ENCODE results near the gene NAT9. TPM values are rescaled to one million over a fixed set of nuclear protein-coding genes. Genes with fewer than 3 reads are reported as not detected.
A peak's percentile ranks its signal among the peaks of the same experiment; 100 is the strongest.

The NAT9 gene
- total RNA-seq, 4 donors from 2014 or later: 18.3 to 34.4 (median 27.6) TPM

DNA sequence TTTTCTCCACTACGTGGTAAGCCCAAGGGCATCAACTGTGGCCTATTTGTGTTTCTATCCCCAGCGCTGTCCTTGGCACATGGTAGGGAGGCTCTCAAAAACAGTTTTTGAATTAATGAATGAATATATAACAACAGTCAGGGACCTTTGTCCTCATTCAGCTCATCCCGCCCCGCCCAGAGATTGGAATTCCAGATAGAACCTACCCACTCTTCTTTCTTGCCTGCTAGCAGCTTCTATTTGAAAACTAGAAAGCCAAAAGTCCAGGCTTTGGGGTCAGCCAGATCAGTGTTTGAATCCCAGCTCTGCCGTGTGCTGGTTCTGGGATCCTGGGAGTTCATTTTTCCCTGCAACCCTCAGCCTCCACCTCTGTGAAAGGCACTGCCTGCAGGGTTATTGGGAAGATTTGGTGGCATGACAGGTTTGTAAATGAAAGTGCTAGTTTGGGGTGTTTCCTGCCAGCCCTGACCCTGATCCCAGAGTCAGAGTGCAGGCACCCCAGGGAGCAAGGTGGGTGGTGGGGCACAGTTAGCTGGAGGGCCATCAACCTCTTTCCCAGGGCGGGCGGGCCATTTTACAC is 23.2 kb downstream of the NAT9 start:
- WGBS, 2 donors (ENCODE audit: low coverage in 1 of 2): 94% methylated on average over 7 of the region's 7 CpGs; no CpG with 5 or more reads in 1 of the 2 donors
- intact Hi-C loops (cut with DNase I; ENCODE audit: low total_unique reads): no loop called here
- Histone ChIP-seq H3K27ac (peak overlapping the region; percentile 5 to 93 (median 44)), H3K4me1 (peaks cover 17 to 60% (median 42%) of the 10 kb centered on the region in 4 donors), H3K36me3 (no peaks in the 10 kb centered on the region), H3K27me3 (no peaks in the 10 kb centered on the region), H3K9me3 (no peaks in the 10 kb centered on the region), H3K4me3 (no peak overlapping the region)
- in situ Hi-C loops (cut with MboI; ENCODE audit: low pct_ligation_motif_present in 1 of 4, low pct_unique_long_range_greater_than_20kb in 1 of 4, low sequenced_read_pairs in 3 of 4): no loop called here
- TF ChIP-seq POLR2AphosphoS5 (IDR thresholded peaks at IDR 0.05) (no peak), EP300 (IDR thresholded peaks at IDR 0.05; ENCODE audit: low read depth) (no peak), POLR2A (IDR thresholded peaks at IDR 0.05) (no peak)
- TF ChIP-seq, protein P1, sequence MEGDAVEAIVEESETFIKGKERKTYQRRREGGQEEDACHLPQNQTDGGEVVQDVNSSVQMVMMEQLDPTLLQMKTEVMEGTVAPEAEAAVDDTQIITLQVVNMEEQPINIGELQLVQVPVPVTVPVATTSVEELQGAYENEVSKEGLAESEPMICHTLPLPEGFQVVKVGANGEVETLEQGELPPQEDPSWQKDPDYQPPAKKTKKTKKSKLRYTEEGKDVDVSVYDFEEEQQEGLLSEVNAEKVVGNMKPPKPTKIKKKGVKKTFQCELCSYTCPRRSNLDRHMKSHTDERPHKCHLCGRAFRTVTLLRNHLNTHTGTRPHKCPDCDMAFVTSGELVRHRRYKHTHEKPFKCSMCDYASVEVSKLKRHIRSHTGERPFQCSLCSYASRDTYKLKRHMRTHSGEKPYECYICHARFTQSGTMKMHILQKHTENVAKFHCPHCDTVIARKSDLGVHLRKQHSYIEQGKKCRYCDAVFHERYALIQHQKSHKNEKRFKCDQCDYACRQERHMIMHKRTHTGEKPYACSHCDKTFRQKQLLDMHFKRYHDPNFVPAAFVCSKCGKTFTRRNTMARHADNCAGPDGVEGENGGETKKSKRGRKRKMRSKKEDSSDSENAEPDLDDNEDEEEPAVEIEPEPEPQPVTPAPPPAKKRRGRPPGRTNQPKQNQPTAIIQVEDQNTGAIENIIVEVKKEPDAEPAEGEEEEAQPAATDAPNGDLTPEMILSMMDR (IDR thresholded peaks at IDR 0.05): no peak
- peak; percentile 37 for DNase-seq

DNA sequence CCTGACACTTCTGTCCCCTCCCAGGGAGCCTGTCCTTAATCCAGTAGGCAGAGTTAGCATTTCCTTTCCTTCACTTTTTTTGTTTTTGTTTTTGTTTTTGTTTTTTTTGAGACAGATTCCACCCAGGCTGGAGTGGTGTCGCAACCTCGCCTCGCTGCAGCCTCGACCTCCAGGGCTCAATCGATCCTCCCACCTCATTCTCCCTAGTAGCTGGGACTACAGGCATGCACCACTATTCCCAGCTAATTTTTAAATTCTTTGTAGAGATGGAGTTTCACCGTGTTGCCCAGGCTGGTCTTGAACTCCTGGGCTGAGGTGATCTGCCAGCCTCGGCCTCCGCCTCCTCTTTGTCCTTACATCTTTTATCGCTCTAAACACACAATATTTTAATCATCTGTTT is 23.7 kb downstream of the NAT9 start:
- in situ Hi-C loops (cut with MboI; ENCODE audit: low pct_ligation_motif_present in 1 of 4, low pct_unique_long_range_greater_than_20kb in 1 of 4, low sequenced_read_pairs in 3 of 4) (no loop called here), intact Hi-C loops (cut with DNase I; ENCODE audit: low total_unique reads) (no loop called here)
- peaks cover 16 to 60% (median 42%) of the 10 kb centered on the region in 4 donors for H3K4me1 ChIP-seq
- 94% methylated on average over 9 of the region's 9 CpGs; no CpG with 5 or more reads in 1 of the 2 donors for WGBS, 2 donors (ENCODE audit: low coverage in 1 of 2)
- no peak overlapping the region for H3K4me3 ChIP-seq
- DNase-seq: no peak
- no peaks in the 10 kb centered on the region for H3K27me3 ChIP-seq
- no peaks in the 10 kb centered on the region for H3K36me3 ChIP-seq
- H3K9me3 ChIP-seq: no peaks in the 10 kb centered on the region
- no peak for TF ChIP-seq POLR2A (IDR thresholded peaks at IDR 0.05)
- TF ChIP-seq, protein P1 (IDR thresholded peaks at IDR 0.05): no peak
- TF ChIP-seq EP300 (IDR thresholded peaks at IDR 0.05; ENCODE audit: low read depth): no peak
- H3K27ac ChIP-seq: peak overlapping the region; percentile 44 to 93 (median 90)

DNA sequence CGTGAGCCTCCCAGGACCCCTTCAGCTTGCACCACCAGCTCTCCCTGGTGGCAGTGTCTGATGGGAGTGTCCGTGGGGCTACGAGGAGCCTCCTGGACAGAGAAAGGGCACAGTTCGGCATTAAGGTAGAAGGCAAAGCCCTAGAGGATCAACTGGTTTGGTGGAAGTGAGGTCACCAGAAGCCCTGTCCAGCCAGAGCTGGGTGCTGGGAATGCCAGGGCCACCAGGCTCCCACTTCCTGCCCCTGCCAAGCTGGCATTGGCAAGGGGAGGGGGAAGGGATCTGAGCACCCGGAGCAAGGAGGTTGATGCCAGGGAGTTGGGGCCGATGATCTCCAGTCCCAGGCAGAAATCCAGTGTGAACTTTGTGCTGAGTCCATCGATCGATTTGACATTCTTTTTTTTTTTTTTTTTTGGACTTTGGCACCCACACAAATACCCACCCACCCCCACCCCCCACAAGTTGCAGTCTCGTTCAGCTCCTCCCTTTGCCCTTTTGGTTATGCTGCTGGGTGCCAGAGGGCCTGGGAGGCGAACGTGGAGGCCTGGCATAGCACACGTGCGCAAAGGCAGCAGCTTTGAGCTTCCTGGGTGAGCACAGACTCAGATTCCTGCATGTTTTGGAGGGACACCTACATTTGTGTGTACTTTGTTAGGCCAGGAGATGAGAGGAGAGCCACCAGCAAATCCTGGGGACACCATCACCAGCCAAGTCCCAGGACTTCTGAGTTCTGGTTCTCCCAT is 25.6 kb downstream of the NAT9 start:
- TF ChIP-seq POLR2AphosphoS5 (IDR thresholded peaks at IDR 0.05) (peak in 1 of 3 donors; percentile 60), POLR2A (IDR thresholded peaks at IDR 0.05) (peak; percentile 24)
- TF ChIP-seq, protein P1 (IDR thresholded peaks at IDR 0.05): no peak
- intact Hi-C loops (cut with DNase I; ENCODE audit: low total_unique reads): no loop called here
- H3K4me1 ChIP-seq: peaks cover 13 to 61% (median 33%) of the 10 kb centered on the region in 4 donors
- in situ Hi-C loops (cut with MboI; ENCODE audit: low pct_ligation_motif_present in 1 of 4, low pct_unique_long_range_greater_than_20kb in 1 of 4, low sequenced_read_pairs in 3 of 4): no loop called here
- peak; percentile 66 for DNase-seq
- no peaks in the 10 kb centered on the region for H3K36me3 ChIP-seq
- H3K9me3 ChIP-seq: no peaks in the 10 kb centered on the region
- peak overlapping the region; percentile 90 to 93 (median 91) for H3K27ac ChIP-seq
- H3K4me3 ChIP-seq: peak overlapping the region; percentile 80 to 94 (median 88)
- no peaks in the 10 kb centered on the region for H3K27me3 ChIP-seq
- WGBS, 2 donors (ENCODE audit: low coverage in 1 of 2): 52% methylated on average over 12 of the region's 13 CpGs; no CpG with 5 or more reads in 1 of the 2 donors

DNA sequence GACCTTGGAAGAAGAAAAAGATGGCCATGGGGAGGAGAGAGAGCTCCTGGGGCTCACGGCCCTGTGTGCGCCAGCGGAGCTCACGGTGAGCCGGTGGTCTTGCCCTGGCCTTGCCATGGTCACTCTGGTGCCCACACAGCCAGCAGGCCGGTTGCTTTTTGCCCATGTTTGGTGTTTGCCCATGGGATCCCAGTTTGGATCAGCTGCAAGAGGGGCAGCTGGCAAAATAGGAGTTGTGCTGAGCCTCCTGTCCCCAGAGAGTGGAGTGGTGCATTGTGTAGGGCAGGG is 26.2 kb downstream of the NAT9 start:
- Histone ChIP-seq H3K27ac (peak overlapping the region; percentile 90 to 93 (median 91)), H3K9me3 (no peaks in the 10 kb centered on the region), H3K4me1 (peaks cover 13 to 67% (median 38%) of the 10 kb centered on the region in 4 donors), H3K36me3 (no peaks in the 10 kb centered on the region), H3K4me3 (peak overlapping the region; percentile 80 to 94 (median 88)), H3K27me3 (no peaks in the 10 kb centered on the region)
- intact Hi-C loops (cut with DNase I; ENCODE audit: low total_unique reads): no loop called here
- TF ChIP-seq EP300 (IDR thresholded peaks at IDR 0.05; ENCODE audit: low read depth) (no peak), POLR2AphosphoS5 (IDR thresholded peaks at IDR 0.05) (no peak), POLR2A (IDR thresholded peaks at IDR 0.05) (peak; percentile 22)
- TF ChIP-seq, protein P1 (IDR thresholded peaks at IDR 0.05): no peak
- in situ Hi-C loops (cut with MboI; ENCODE audit: low pct_ligation_motif_present in 1 of 4, low pct_unique_long_range_greater_than_20kb in 1 of 4, low sequenced_read_pairs in 3 of 4): no loop called here
- DNase-seq: no peak
- WGBS, 2 donors (ENCODE audit: low coverage in 1 of 2): 59% methylated on average over 6 of the region's 6 CpGs; no CpG with 5 or more reads in 1 of the 2 donors
